SK-N-SH (cell line): ENCODE data around the gene GPR107. TPM values are rescaled to one million over a fixed set of nuclear protein-coding genes. Genes with fewer than 3 reads are reported as not detected.

Experiments
- CTCF ChIA-PET: fragments of 300-600, 350-600 bp; formaldehyde crosslinking; extraction: SDS; loops from one replicate; lab custom pipeline; 2021; lab: Yijun Ruan, JAX
- POLR2A ChIA-PET: fragments of 350-600 bp; sonication (Branson Sonifier 250); formaldehyde crosslinking; extraction: SDS; loops from one replicate; lab custom pipeline; 2020; ENCODE audit warnings: antibody characterized with exemption, inconsistent platforms; lab: Yijun Ruan, JAX
- DNase-seq: peaks from one replicate; pipeline ENCODE4 v3.0.0; 2012
- H2AFZ ChIP-seq: fragments of 200-600 bp; sonication (generic); 2 replicates; pipeline ENCODE4 v1.8.1; 2016; ENCODE audit warnings: antibody characterized with exemption, mild to moderate bottlenecking, low read depth
- H3F3A ChIP-seq: fragments of 200-600 bp; sonication (generic); replicated peaks from 2 replicates; pipeline ENCODE3; 2016; ENCODE audit warnings: antibody characterized with exemption, mild to moderate bottlenecking; ENCODE audit not compliant: insufficient read depth
- H3K27ac ChIP-seq, 2 experiments: fragments of 200-500 bp in 1 of 2; fragments of 200-600 bp in 1 of 2; sonication (Bioruptor generic) in 1 of 2; sonication (generic), shearing (Covaris generic) in 1 of 2; 2 replicates each; pipeline versions ENCODE4 v1.5.1 to v1.6.1; 2014 to 2016; ENCODE audit warnings: low read depth in 2 of 2, inconsistent platforms in 1 of 2, low read length in 1 of 2, mild to moderate bottlenecking in 1 of 2, mixed read lengths in 1 of 2
- H3K27me3 ChIP-seq: fragments of 200-600 bp; sonication (generic), shearing (Covaris generic); 2 replicates; pipeline ENCODE4 v1.6.1; 2016; ENCODE audit warnings: mixed run types; ENCODE audit not compliant: insufficient read depth
- H3K36me3 ChIP-seq, 2 experiments: fragments of 200-500 bp in 1 of 2; fragments of 200-600 bp in 1 of 2; sonication (Bioruptor generic) in 1 of 2; sonication (generic) in 1 of 2; replicated peaks in 1 of 2; 2 replicates each; pipeline versions ENCODE3 to v1.5.1; 2014 to 2016; ENCODE audit warnings: low read length in 1 of 2, mild to moderate bottlenecking in 1 of 2; ENCODE audit not compliant: insufficient read depth in 2 of 2, control insufficient read depth in 1 of 2
- H3K4me1 ChIP-seq, 2 experiments: fragments of 200-500 bp in 1 of 2; fragments of 200-600 bp in 1 of 2; sonication (Bioruptor generic) in 1 of 2; sonication (generic), shearing (Covaris generic) in 1 of 2; 2 replicates each; pipeline versions ENCODE4 v1.5.1 to v1.6.1; 2014 to 2016; ENCODE audit warnings: low read depth in 1 of 2, low read length in 1 of 2, mixed run types in 1 of 2; ENCODE audit not compliant: insufficient read depth in 2 of 2, control insufficient read depth in 1 of 2
- H3K4me2 ChIP-seq: fragments of 200-600 bp; sonication (generic), shearing (Covaris generic); 2 replicates; pipeline ENCODE4 v1.6.1; 2017; ENCODE audit warnings: mixed run types
- H3K4me3 ChIP-seq, 2 experiments: fragments of 200-500 bp in 1 of 2; fragments of 200-600 bp in 1 of 2; sonication (Bioruptor generic) in 1 of 2; sonication (generic), shearing (Covaris generic) in 1 of 2; 2 replicates each; pipeline versions ENCODE4 v1.5.1 to v1.8.1; 2014 to 2016; ENCODE audit warnings: low read depth in 2 of 2, inconsistent platforms in 1 of 2, low read length in 1 of 2, mild to moderate bottlenecking in 1 of 2, mixed read lengths in 1 of 2, moderate library complexity in 1 of 2
- H3K79me2 ChIP-seq: fragments of 200-600 bp; sonication (generic); 2 replicates; pipeline ENCODE4 v1.8.1; 2017; ENCODE audit warnings: mild to moderate bottlenecking; ENCODE audit not compliant: insufficient read depth
- H3K9ac ChIP-seq: fragments of 200-600 bp; sonication (generic); 2 replicates; pipeline ENCODE4 v1.6.1; 2017; ENCODE audit warnings: mixed run types
- H3K9me2 ChIP-seq: fragments of 200-600 bp; sonication (generic); 2 replicates; pipeline ENCODE4 v1.6.1; 2017; ENCODE audit warnings: mixed run types
- H3K9me3 ChIP-seq: fragments of 200-600 bp; sonication (generic); 2 replicates; pipeline ENCODE4 v1.6.1; 2017; ENCODE audit warnings: mixed run types, mild to moderate bottlenecking, moderate library complexity
- H4K20me1 ChIP-seq: fragments of 200-600 bp; sonication (generic); 2 replicates; pipeline ENCODE4 v1.6.1; 2017; ENCODE audit warnings: mild to moderate bottlenecking, mixed run types; ENCODE audit not compliant: insufficient read depth
- ELF1 ChIP-seq: IDR thresholded peaks from 2 replicates; pipeline ENCODE4 v1.4.0; 2012
- EP300 ChIP-seq, 2 experiments: IDR thresholded peaks; 2 replicates each; pipeline versions ENCODE4 v1.4.0 to v1.6.1; 2012; ENCODE audit warnings: borderline replicate concordance in 1 of 2, low read depth in 1 of 2, low read length in 1 of 2
- MEF2A ChIP-seq: IDR thresholded peaks from 2 replicates; pipeline ENCODE4 v1.4.0; 2012; ENCODE audit warnings: low read depth, borderline replicate concordance
- POLR2AphosphoS5 ChIP-seq: IDR thresholded peaks from 2 replicates; pipeline ENCODE4 v1.6.1; 2012; ENCODE audit warnings: low read depth, low read length
- TCF12 ChIP-seq: IDR thresholded peaks from 2 replicates; pipeline ENCODE4 v1.4.0; 2012
- USF1 ChIP-seq: IDR thresholded peaks from 2 replicates; pipeline ENCODE4 v1.4.0; 2012; ENCODE audit warnings: low read depth, borderline replicate concordance
- USF2 ChIP-seq: fragments of 150-350 bp; IDR thresholded peaks from 2 replicates; pipeline ENCODE4 v1.6.1; 2017; ENCODE audit warnings: antibody characterized with exemption, low read length, low read depth, borderline replicate concordance
- ZBTB33 ChIP-seq: IDR thresholded peaks from 2 replicates; pipeline ENCODE4 v1.4.0; 2012; ENCODE audit warnings: low read depth, borderline replicate concordance
- WGBS: methylation state at CpG from one replicate; pipeline ENCODE4 v1.1.6; 2017; ENCODE audit warnings: low lambda C conversion rate; 5-methylcytosine and 5-hydroxymethylcytosine counted together
- polyA plus RNA-seq, 3 experiments: library from polyadenylated mRNA; depleted of rRNA; stranded (reverse); fragments of >200 nt; gene quantifications; 2 replicates each; pipeline ENCODE4 v1.2.3, GENCODE V29; 2012

GPR107 gene
- polyA plus RNA-seq, 1 of the 3 experiments (the other 2 are of a cell fraction) = 23.0 TPM

GRCh38 chr9:130179331-130179907, 125.7 kb downstream of the GPR107 start:
- 82% methylated on average over 2 of the region's 2 CpGs for WGBS
- Histone ChIP-seq H3K4me1 (peaks cover 16 to 18% of the 10 kb centered on the region in 2 experiments; a peak in 3 of 4 replicates), H3K9ac (no peak overlapping the region), H3K9me3 (no peaks in the 10 kb centered on the region), H3K9me2 (no peaks in the 10 kb centered on the region), H3K36me3 (peaks cover 0 to 5% of the 10 kb centered on the region in 2 experiments), H4K20me1 (peaks cover 79% of the 10 kb centered on the region), H3K79me2 (peaks cover 96% of the 10 kb centered on the region), H3K27ac (0 out of 4 replicates have a peak overlapping the region, but pooled peaks of 1 of the 2 experiments have one; percentile 2), H2AFZ (no peak overlapping the region), H3K27me3 (no peaks in the 10 kb centered on the region), H3K4me3 (no peak overlapping the region), H3F3A (peaks cover 34% of the 10 kb centered on the region), H3K4me2 (no peak overlapping the region)
- ChIA-PET POLR2A (no interaction called here), CTCF (interaction anchor here (0.9 kb wide), 1 partner anchor 163 kb away, joined by 3 read pairs; no protein-coding TSS in a partner anchor)
- DNase-seq = no peak
- TF ChIP-seq USF2 (no peak), TCF12 (no peak), USF1 (no peak), MEF2A (no peak)

GRCh38 chr9:130180516-130180915, 126.8 kb downstream of the GPR107 start:
- Histone ChIP-seq H2AFZ (no peak overlapping the region), H3K4me1 (peaks cover 19 to 20% of the 10 kb centered on the region in 2 experiments; a peak in 3 of 4 replicates), H3K9ac (no peak overlapping the region), H4K20me1 (peaks cover 77% of the 10 kb centered on the region), H3K9me3 (no peaks in the 10 kb centered on the region), H3K4me3 (no peak overlapping the region), H3K4me2 (no peak overlapping the region), H3K36me3 (peaks cover 0 to 5% of the 10 kb centered on the region in 2 experiments), H3K79me2 (peaks cover 96% of the 10 kb centered on the region), H3K27ac (no peak overlapping the region), H3K27me3 (no peaks in the 10 kb centered on the region), H3K9me2 (no peaks in the 10 kb centered on the region), H3F3A (peaks cover 38% of the 10 kb centered on the region)
- ChIA-PET POLR2A (no interaction called here), CTCF (no interaction called here)
- TF ChIP-seq ZBTB33 (no peak), POLR2AphosphoS5 (no peak), ELF1 (no peak), EP300 (IDR thresholded peaks at IDR 0.05; ENCODE audit: borderline replicate concordance in 1 of 2, low read depth in 1 of 2, low read length in 1 of 2) (no peak)
- WGBS = 95% methylated on average over 10 of the region's 12 CpGs
- DNase-seq = no peak
